Limb (tissue), 2 donors: ENCODE results near the gene PCGF1.
A peak's percentile ranks its signal among the peaks of the same experiment; 100 is the strongest.
"Not testable (repeated sequence)": the region's sequence is repeated elsewhere in the genome, so short reads cannot be mapped to it uniquely, and the experiment has no call there.

Experiments
- DNase-seq, 2 donors: peaks; one replicate each; pipeline ENCODE4 v3.0.0-alpha.2; 2016; ENCODE audit errors: extremely low spot score in 2 of 2

PCGF1 gene

DNA sequence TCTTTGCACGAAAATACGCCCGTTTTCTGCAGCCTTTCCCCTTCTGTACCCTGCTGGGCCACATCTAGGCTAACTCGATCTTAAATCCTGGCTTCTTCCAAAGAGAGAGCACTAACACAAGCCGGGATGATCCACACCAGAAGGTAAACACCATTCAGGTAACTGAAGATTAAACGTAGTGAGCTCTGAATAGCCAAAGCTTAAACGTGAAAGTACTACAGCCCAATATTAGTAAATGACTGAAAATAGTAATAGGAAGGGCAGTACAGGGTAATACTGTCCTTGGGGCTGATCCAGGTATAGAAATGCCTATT is 34.6 kb downstream of the PCGF1 start:
- DNase-seq = no peak

DNA sequence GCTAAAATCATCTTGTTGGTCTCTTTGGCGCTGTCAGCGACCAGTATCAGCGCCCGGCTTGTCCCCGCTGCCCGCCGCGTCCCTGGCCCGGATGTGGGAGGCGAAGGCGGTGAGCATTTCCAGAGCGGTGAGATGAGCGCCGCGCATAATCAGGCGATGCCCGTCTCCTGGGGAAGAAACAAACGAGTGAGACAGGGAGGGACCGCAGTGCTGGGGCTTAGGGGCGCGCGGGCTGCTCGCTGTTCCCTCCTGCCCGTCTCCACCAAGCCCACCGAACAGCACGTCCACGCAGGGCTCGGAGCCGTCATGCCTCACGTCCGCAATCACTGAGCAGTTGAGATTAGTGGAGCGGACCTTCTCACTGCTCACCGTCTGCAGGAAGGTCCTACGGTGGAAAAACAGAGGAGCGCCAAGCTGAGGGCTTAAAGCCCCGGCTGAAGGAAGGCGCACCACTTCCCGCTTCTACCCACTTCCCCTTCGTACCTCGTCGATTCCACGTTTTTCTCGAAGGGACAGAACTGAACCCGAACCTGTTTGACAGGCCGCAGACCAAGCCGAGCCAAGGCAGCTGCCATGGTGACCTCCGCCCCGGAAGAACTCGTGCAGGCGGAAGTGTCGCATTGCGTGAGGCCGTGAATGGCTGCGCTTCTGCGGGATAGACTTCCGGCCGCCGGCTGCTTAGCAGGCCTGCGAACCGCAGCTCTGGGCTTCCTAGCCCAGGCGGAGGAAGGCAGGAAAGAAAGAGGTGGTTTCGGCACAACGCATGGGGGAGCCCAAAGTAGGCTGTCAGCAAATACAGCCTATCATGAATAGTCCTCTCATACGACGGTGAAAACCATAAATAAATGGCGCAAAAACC is 35.2 kb downstream of the PCGF1 start, which contains the start of gene MRPL53:
Gene MRPL53 (minus strand): TSS at position 595 of the 859 bp plus-strand sequence. CDS start 20 bp downstream, at position 575.
- peak; percentile 92 to 96 for DNase-seq

DNA sequence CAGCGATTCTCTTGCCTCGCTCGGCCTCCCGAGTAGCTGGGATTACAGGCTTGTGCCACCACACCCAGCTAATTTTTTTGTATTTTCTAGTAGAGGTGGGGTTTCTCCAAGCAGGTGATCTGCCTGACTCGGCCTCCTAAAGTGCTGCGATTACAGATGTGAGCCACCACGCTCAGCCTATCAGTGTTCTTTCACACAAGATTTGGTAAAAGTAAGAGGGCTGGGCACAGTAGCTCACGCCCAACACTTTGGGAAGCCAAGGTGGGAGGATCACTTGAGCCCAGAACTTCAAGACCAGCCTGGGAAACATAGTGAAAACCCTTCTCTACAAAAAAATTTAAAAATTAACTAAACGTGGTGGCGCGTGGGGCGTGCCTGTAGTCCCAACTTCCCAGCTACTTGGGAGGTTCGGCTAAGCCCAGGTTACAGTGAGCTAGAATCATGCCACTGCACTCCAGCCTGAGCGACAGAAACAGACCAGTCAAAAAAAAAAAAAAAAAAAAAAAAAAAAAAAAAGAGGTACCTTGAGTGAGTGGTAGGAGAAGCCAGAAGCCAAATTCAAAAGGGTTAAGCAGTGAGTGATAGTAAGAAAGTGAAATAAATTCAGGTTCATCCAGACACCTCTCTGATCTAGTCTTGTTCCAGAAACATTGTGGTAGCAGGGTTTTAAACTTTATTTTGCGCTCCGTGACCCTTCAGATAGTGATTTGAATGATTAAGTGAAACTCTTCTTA is 36.0 kb downstream of the PCGF1 start:
- DNase-seq = no peak

DNA sequence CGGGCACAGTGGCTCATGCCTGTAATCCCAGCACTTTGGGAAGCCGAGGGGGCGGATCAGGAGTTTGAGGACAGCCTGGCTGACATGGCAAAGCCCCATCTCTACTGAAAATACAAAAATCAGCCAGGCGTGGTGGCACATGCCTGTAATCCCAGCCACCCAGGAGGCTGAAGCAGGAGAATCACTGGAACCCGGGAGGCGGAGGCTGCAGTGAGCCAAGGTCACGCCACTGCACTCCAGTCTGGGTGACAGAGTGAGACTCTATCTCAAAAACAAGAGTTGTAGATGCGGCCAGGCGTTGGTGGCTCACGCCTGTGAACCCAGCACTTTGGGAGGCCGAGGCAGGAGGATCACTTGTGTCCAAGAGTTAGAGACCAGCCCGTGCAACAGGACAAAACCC is 36.8 kb downstream of the PCGF1 start:
- not testable (repeated sequence) for DNase-seq

DNA sequence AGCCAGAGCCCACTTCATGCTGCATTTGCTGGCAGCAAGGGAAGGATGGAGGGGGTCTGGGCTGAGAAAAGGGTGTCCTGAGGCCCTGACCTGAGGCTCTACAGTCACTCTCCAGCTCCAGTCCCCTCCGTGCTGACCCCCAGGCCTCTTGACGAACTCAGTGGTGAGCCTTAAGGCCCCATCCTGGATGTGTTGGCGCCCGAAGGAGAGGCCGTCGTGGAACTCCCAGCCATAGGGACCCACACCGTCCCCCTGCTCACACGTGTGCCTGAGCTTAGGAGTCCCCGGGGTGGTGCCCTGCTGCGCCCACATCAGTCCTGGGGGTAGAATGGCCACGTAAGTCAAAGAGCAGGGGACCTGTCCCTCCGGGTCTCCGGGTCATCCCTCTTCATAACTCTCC is 43.1 kb downstream of the PCGF1 start:
- no peak for DNase-seq

DNA sequence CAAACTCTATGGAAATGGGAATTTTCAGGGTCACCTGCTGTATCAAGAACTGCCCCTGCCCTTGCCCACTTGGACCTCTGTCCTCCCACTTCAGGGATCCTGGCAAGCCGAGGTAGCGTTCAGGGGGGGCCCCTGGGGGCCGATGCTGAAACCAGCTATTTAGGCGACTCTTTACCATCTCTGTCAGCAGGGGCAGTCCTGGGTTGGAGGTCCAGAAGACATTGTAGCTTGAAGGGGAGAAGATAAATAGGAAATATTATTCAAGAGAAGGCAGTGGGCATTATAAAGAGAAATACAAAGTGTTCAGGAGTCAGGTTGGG is 44.7 kb downstream of the PCGF1 start:
- no peak for DNase-seq

DNA sequence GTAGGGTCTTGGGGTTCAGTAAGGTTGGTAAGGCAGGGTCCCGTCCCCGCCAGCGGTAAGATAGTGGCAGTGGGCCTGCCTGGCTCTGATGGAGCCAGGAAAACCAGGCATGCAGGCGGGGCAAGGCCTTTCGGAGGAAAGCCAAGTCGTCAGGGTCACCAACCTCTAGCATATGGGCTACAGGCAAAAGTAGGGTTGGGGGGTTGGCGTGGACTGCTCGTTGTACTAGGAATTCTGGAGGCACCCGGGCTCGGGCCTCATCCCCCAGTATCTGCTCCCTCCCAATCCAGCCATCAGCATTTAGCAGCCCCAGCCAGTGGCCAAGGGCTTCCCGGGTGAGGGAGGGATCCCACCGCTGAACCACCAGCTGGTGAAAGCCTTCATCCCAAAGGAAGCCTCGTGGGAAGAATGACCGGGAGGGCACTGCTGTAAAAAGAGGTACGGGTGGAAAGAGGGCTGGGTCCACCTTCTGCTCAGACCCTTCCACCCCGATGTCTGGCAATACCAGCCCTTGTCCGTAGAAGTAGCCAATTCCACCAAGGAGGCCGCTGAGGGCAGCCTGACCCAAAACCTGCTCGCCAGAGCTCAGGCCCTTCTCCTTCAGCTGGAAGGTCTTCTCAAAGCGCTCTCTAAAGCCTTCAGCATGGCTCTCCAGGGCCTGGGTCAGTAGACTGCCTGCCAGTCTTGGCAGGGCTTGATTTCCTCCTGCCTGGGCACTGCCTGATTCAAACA is 45.3 kb downstream of the PCGF1 start:
- no peak for DNase-seq

DNA sequence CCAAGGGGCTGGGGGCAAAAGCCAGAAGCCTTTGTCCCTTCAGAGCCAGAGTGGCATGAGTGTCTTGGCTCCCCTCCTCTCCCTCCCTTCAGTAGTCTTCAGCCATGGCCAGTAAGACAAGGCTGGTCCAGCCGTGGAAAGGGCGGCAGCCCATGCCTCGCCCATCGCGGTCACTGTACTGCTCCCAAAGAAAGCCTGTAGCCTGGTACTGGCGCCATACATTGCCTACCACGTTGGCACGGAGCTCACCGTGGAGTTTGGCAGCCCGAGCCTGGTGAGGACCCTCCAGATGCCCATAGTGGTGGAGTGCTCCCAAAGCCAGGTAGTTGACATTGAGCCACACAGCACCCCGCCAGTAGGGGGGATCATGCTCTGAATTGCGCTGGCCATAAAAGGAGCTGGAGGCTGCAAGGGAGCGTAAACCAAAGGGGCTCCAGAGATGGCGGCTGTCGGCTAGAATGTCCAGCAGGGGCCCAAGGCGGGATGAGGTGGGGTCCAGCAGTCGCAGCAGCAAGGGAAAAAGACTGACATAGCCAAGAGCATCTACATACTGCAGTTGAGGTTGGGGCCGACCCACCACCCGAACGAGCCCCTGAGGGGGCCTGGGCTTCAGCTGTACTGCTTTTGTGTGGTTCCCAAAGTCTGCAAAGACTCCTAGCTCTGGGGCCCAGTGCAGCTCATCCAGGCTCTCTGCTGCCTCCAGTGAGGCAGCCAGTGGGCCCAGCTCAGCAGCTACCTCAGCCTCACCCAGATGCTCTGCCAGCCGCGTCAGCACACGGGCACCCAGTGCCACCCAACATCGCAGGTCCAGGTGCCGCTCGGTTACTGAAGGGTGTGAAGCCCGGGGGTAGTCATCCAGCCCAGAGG is 46.1 kb downstream of the PCGF1 start:
- DNase-seq = no peak

DNA sequence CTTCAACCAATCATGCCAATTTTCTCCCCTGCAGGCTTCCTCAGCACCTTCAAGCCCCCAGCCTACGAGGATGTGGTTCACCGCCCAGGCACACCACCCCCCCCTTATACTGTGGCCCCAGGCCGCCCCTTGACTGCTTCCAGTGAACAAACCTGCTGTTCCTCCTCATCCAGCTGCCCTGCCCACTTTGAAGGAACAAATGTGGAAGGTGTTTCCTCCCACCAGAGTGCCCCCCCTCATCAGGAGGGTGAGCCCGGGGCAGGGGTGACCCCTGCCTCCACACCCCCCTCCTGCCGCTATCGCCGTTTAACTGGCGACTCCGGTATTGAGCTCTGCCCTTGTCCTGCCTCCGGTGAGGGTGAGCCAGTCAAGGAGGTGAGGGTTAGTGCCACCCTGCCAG is 47.3 kb downstream of the PCGF1 start:
- not testable (repeated sequence) for DNase-seq

DNA sequence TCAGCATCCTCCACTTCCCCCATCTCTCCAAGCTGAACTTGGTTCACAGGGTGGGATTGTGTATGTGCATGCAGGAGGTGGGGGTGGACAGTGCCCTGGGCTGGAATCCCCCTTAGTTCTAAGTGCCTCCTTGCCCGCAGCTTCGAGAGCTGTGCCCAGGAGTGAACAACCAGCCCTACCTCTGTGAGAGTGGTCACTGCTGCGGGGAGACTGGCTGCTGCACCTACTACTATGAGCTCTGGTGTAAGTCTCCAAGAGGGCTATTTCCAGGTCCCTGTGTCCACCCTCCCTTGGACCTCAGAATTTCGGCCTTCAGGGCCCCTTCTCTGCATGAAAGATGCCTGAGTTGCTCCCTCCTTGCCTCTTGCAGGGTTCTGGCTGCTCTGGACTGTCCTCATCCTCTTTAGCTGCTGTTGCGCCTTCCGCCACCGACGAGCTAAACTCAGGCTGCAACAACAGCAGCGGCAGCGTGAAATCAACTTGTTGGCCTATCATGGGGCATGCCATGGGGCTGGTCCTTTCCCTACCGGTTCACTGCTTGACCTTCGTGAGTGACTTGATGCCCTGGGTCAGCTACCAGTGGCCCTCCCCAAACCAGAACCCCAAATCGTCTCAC is 47.9 kb downstream of the PCGF1 start:
- not testable (repeated sequence) for DNase-seq

DNA sequence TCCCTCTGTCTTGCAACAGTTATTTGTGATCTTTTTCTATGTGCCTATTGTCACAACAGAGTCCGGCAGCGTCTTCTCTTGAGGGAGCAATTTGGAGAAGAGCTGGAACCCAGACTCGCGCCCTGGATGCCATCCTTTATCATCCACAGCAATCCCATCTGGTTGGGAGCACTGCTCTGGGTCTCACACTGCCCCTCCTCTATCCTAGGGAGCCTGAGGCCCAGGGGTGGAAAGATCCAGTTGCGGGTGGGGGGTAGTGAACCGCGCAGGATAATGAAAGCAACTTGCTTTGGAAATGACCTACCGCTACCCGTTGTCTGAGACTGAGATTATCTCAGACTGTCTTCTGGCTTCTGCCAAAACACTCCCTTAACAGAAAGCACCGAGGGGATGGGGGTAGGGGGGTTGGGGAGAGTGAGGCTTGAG is 48.5 kb downstream of the PCGF1 start:
- DNase-seq = no peak

DNA sequence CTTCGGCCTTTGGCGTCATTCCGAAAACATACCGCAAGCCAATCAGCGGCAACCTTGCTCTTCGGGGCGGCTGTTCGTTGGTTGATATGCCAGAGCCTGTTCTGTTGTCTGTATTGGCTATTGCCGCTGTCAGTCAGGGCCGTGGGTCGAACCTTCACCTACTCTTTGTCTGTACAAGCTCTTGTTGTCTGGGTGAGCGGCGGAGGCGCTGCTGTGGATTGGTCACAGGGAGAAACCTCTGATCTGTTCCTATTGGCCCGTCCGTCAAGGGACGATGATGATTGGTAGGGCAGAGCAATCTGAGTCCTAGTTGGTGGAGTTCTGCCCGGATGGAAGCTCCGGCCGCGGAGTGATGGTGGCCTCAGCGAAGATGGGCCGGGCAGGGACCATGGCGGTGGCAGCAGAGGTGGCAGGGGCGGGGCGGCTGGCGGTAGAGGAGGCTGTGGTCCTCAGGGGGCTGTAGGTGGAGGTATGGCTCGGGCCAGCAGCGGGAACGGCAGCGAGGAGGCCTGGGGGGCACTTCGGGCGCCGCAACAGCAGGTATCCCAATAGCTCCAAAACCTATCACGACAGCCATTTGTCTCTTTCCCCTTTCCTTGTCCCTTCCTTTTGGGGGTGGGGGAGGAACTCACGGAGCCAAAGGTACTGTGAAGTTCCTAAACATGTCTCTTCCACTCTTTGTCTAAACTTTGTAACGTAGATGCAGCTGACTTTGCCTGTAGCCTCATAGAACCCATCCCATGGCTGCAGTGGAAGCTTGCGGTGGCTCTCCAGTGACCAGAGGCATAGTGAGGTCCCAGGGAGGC is 49.2 kb downstream of the PCGF1 start, which contains the start of gene WBP1:
Gene WBP1 (plus strand): TSS at position 307 of the 806 bp plus-strand sequence. CDS start 165 bp downstream, at position 472.
- peak; percentile 99 to 100 for DNase-seq

DNA sequence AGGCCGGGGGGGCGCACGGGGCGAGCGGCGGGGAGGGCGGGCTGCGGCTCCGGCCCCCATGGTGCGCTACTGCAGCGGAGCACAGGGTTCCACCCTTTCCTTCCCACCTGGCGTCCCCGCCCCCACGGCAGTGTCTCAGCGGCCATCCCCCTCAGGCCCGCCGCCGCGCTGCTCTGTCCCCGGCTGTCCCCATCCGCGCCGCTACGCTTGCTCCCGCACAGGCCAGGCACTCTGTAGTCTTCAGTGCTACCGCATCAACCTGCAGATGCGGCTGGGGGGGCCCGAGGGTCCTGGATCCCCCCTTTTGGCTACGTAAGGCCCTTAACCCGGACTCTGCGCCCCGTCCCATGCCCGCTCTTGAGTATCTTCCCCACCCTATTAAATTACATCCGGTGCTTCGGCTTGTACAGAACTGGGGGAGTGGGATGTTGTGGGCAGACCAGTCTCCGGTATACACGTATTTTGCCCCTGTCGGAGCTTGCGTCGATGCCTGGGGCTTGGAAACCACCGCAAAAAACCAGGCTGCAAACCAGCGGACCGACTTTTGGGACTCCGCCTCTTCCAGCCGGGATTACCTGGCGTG is 49.9 kb downstream of the PCGF1 start:
- DNase-seq = peak; percentile 65 to 87

DNA sequence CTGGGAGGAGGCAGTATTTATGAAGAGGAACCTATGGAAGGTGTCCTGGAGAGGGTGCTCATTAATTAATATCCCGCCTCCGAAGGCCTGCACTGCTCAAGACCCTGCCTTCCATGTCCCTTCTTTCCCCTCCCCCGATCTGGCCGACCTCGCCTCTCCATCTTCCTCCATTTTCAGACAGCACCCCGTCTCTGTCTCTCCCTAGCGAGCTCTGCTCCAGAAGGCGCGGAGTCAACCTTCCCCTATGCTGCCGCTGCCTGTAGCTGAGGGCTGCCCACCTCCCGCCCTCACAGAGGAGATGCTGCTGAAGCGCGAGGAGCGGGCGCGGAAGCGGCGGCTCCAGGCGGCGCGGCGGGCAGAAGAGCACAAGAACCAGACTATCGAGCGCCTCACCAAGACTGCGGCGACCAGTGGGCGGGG is 50.4 kb downstream of the PCGF1 start:
- no peak for DNase-seq
